ENCODE data around the gene DOCK4. TPM values are rescaled to one million over a fixed set of nuclear protein-coding genes. Genes with fewer than 3 reads are reported as not detected.

Gene DOCK4
- total and polyA plus RNA-seq, 2 of the 8 experiments (the other 6 are each of a cell fraction or from before 2014, with no cell fraction given), result 5.1 to 23.6 TPM

DNA sequence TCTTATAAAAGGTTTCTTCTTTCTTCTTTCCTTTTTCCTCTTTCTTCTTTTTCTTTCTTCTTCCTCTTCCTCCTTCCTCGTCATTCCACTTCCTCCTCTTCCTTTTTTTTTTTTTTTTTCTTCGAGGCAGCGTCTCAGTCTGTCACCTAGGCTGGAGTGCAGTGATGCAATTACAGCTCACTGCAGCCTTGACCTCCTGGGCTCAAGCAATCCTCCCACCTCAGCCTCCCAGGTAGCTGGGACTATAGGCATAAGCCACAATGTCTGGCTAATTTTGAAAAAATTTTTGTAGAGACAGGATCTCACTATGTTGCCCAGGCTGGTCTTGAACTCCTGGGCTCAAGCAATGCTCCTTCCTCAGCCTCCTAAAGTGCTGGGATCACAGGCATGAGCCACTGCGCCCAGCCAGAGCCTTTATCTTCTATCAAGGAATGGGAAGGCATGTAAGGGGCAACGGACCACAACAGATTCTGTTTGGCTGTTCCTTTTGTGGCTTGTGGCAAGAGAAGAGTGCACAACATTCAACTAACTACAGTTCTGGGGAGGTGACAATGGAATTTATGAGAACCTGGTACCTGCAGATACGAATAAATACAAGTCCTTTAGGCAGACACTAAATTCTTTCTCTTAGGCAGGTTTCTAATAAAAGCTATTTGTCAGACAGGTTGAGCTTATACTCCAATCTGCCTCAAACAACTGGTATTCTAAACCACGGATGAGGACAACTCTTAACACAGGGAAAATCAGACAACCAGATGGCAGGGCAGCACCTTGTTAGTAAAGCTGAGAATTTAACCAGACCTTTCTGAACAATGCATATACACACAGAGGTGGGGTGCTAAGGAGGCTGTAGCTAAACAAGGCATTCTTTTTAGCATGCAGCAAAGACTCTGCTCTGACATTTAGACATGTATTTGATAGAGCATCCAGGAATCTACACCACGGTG lies 100.3 kb downstream of the DOCK4 start:
- no peak overlapping the region for H3K18ac ChIP-seq (ENCODE audit: extremely low read depth, low read length)
- no peak overlapping the region for H3K56ac ChIP-seq (replicated peaks; ENCODE audit: insufficient read length, low read depth, low read length)
- peaks cover 0 to 2% (median under 1%) of the 10 kb centered on the region in 4 experiments; a peak in 3 of 7 replicates for H3K4me1 ChIP-seq (replicated peaks in 1 of 4; ENCODE audit: control insufficient read depth in 3 of 4, insufficient read depth in 4 of 4, low read length in 3 of 4)
- no peak overlapping the region for H3K23ac ChIP-seq (ENCODE audit: insufficient read length)
- H3K23me2 ChIP-seq (ENCODE audit: low read depth, low read length), result no peaks in the 10 kb centered on the region
- H2AK5ac ChIP-seq (ENCODE audit: low read depth, low read length), result no peak overlapping the region
- no peak overlapping the region for H4K5ac ChIP-seq (ENCODE audit: insufficient read length, low read depth, low read length)
- H2BK15ac ChIP-seq (ENCODE audit: low read length), result no peak overlapping the region
- no peak overlapping the region for H2BK12ac ChIP-seq (ENCODE audit: low read depth, low read length)
- no peaks in the 10 kb centered on the region for H4K20me1 ChIP-seq (replicated peaks in 1 of 2; ENCODE audit: control insufficient read depth in 1 of 2, insufficient read depth in 2 of 2, low read length in 2 of 2)
- no peaks in the 10 kb centered on the region for H3K79me1 ChIP-seq (ENCODE audit: low read depth, low read length)
- FAIRE-seq (no peak), DNase-seq (ENCODE audit: low read depth in 1 of 2, low spot score in 2 of 2) (no peak)
- H3K9ac ChIP-seq (replicated peaks in 1 of 4; ENCODE audit: extremely low read depth in 1 of 4, low read depth in 3 of 4, low read length in 3 of 4), result no peak overlapping the region
- ChIA-PET POLR2A (ENCODE audit: partially characterized antibody) (no interaction called here), CTCF (ENCODE audit: partially characterized antibody) (interaction anchor here (1.0 kb wide), 1 partner anchor 342 kb away, joined by 3 read pairs; no protein-coding TSS in a partner anchor)
- no peak overlapping the region for H2BK120ac ChIP-seq (replicated peaks; ENCODE audit: low read depth, low read length)
- no peak overlapping the region for H4K91ac ChIP-seq (replicated peaks; ENCODE audit: insufficient read length, low read length)
- H3K4ac ChIP-seq (replicated peaks; ENCODE audit: insufficient read length, low read depth, low read length), result no peak overlapping the region
- no peak overlapping the region for H3K14ac ChIP-seq (ENCODE audit: insufficient read length)
- H3K4me2 ChIP-seq (ENCODE audit: insufficient read depth in 1 of 2, low read depth in 2 of 2, low read length in 2 of 2), result no peak overlapping the region
- 78 to 88% methylated on average over 1 to 8 of the region's 8 CpGs for WGBS, 2 experiments (ENCODE audit: extremely low coverage in 1 of 2, insufficient coverage in 1 of 2, insufficient read length in 1 of 2, insufficient replicate concordance in 2 of 2, low coverage in 1 of 2, low lambda C conversion rate in 2 of 2, missing lambda C conversion rate in 1 of 2)
- H3K79me2 ChIP-seq (ENCODE audit: control insufficient read depth in 1 of 2, insufficient read depth in 2 of 2, low read length in 2 of 2), result peaks cover 0 to 9% of the 10 kb centered on the region in 2 experiments; a peak in 3 of 4 replicates
- no peak overlapping the region for H3K4me3 ChIP-seq (ENCODE audit: extremely low read depth in 1 of 4, insufficient read depth in 2 of 4, low read depth in 3 of 4, low read length in 4 of 4)
- H2BK20ac ChIP-seq (ENCODE audit: low read length), result no peak overlapping the region
- H2AFZ ChIP-seq (ENCODE audit: low read length), result no peak overlapping the region
- H3K9me3 ChIP-seq (ENCODE audit: insufficient read depth in 2 of 2, low read depth in 1 of 2, low read length in 1 of 2), result no peaks in the 10 kb centered on the region
- no peaks in the 10 kb centered on the region for H3K36me3 ChIP-seq (ENCODE audit: control insufficient read depth in 2 of 4, insufficient read depth in 4 of 4, low read length in 3 of 4)
- no peak overlapping the region for H2BK5ac ChIP-seq (ENCODE audit: low read depth, low read length)
- H4K8ac ChIP-seq (ENCODE audit: extremely low read depth, insufficient read depth, low read length), result no peak overlapping the region
- no peak overlapping the region for H3K27ac ChIP-seq (ENCODE audit: low read depth, low read length)
- no peaks in the 10 kb centered on the region for H3K27me3 ChIP-seq (replicated peaks in 1 of 4; ENCODE audit: control insufficient read depth in 3 of 4, extremely low read depth in 1 of 4, insufficient read depth in 3 of 4, low read length in 3 of 4)
- TF ChIP-seq KDM5A (IDR thresholded peaks at IDR 0.05; ENCODE audit: low read length), result no peak
- no peak for TF ChIP-seq TEAD4 (IDR thresholded peaks at IDR 0.05; ENCODE audit: low read depth, low read length)
- TF ChIP-seq SP1 (IDR thresholded peaks at IDR 0.05; ENCODE audit: low read depth, low read length), result no peak
- no peak for TF ChIP-seq GTF2F1 (IDR thresholded peaks at IDR 0.05; ENCODE audit: borderline replicate concordance, low read depth, low read length)
- TF ChIP-seq EP300 (IDR thresholded peaks at IDR 0.05; ENCODE audit: borderline replicate concordance in 1 of 2, low read depth in 2 of 2, low read length in 2 of 2), result no peak
- no peak for TF ChIP-seq CEBPB (IDR thresholded peaks at IDR 0.05; ENCODE audit: low read depth, low read length)
- no peak for TF ChIP-seq POU5F1 (IDR thresholded peaks at IDR 0.05; ENCODE audit: low read depth, low read length)
- no peak for TF ChIP-seq RXRA (IDR thresholded peaks at IDR 0.05; ENCODE audit: insufficient read depth, low read depth, low read length)
- no peak for TF ChIP-seq SIX5 (IDR thresholded peaks at IDR 0.05; ENCODE audit: low read depth, low read length)
- TF ChIP-seq YY1 (IDR thresholded peaks at IDR 0.05; ENCODE audit: low read depth, low read length), result no peak
- TF ChIP-seq JUN (IDR thresholded peaks at IDR 0.05; ENCODE audit: low read depth, low read length), result no peak
- no peak for TF ChIP-seq CHD1 (IDR thresholded peaks at IDR 0.05; ENCODE audit: low read depth, low read length)
- TF ChIP-seq HDAC2 (IDR thresholded peaks at IDR 0.05; ENCODE audit: borderline replicate concordance in 1 of 2, low read depth in 2 of 2, low read length in 2 of 2), result no peak

Data from H1 (cell line).